Measurements from ENCODE around the gene NBPF14. TPM values are rescaled to one million over a fixed set of nuclear protein-coding genes. Genes with fewer than 3 reads are reported as not detected.
A peak's percentile ranks its signal among the peaks of the same experiment; 100 is the strongest.
"Not testable (repeated sequence)": the region's sequence is repeated elsewhere in the genome, so short reads cannot be mapped to it uniquely, and the experiment has no call there.

The NBPF14 gene
- 13.8 and 15.1 TPM in 2 replicates for total RNA-seq (2014; rRNA removed; shearing (Covaris generic))
- polyA plus RNA-seq (2015; cell fraction: cytosol; rRNA removed) = 25.4 and 25.6 TPM in 2 replicates
- polyA plus RNA-seq (2015; cell fraction: nucleus; rRNA removed) = 33.6 and 35.5 TPM in 2 replicates

GRCh38 chr1:148595911-148596310, at the start of gene NBPF14:
TSS of gene NBPF14 (minus strand) at chr1:148596011. CDS start at chr1:148595717, 294 bp downstream.
- DNase-seq (ENCODE audit: low read depth) = not testable (repeated sequence)

- DNase-seq (ENCODE audit: low read depth) = not testable (repeated sequence)
Measured at GRCh38 chr1:148625451-148625850, 29.6 kb upstream of the NBPF14 start.

GRCh38 chr1:148618216-148618615, 22.4 kb upstream of the NBPF14 start:
- DNase-seq (ENCODE audit: low read depth) = not testable (repeated sequence)

- not testable (repeated sequence) for DNase-seq (ENCODE audit: low read depth)
Measured at GRCh38 chr1:148605266-148605665, 9.5 kb upstream of the NBPF14 start.

- not testable (repeated sequence) for DNase-seq (ENCODE audit: low read depth)
Measured at GRCh38 chr1:148595360-148595759, 451 bp downstream of the NBPF14 start.

- not testable (repeated sequence) for DNase-seq (ENCODE audit: low read depth)
Measured at GRCh38 chr1:148591098-148591497, 4.7 kb downstream of the NBPF14 start.

- DNase-seq (ENCODE audit: low read depth) = not testable (repeated sequence)
Measured at GRCh38 chr1:148532158-148532557, 63.7 kb downstream of the NBPF14 start.

GRCh38 chr1:148529101-148529567, 66.7 kb downstream of the NBPF14 start:
- peak; percentile 92 for DNase-seq (ENCODE audit: low read depth)

- not testable (repeated sequence) for DNase-seq (ENCODE audit: low read depth)
Measured at GRCh38 chr1:148528591-148528990, 67.2 kb downstream of the NBPF14 start.

GRCh38 chr1:148526587-148526986, 69.2 kb downstream of the NBPF14 start:
- not testable (repeated sequence) for DNase-seq (ENCODE audit: low read depth)

GRCh38 chr1:148523205-148524144, 72.3 kb downstream of the NBPF14 start:
- not testable (repeated sequence) for DNase-seq (ENCODE audit: low read depth)

- DNase-seq (ENCODE audit: low read depth) = not testable (repeated sequence)
Measured at GRCh38 chr1:148522561-148523204, 73.1 kb downstream of the NBPF14 start.

GRCh38 chr1:148522072-148522471, 73.7 kb downstream of the NBPF14 start:
- not testable (repeated sequence) for DNase-seq (ENCODE audit: low read depth)

GRCh38 chr1:148514310-148514709, 81.5 kb downstream of the NBPF14 start:
- not testable (repeated sequence) for DNase-seq (ENCODE audit: low read depth)

GRCh38 chr1:148512571-148513184, 83.1 kb downstream of the NBPF14 start:
- DNase-seq (ENCODE audit: low read depth) = peak; percentile 90

- DNase-seq (ENCODE audit: low read depth) = not testable (repeated sequence)
Measured at GRCh38 chr1:148493933-148494332, 101.9 kb downstream of the NBPF14 start.

- DNase-seq (ENCODE audit: low read depth) = not testable (repeated sequence)
Measured at GRCh38 chr1:148483029-148483428, 112.8 kb downstream of the NBPF14 start, which contains the start of gene PPIAL4G. TSS of gene PPIAL4G (minus strand) at chr1:148483302. CDS start at chr1:148483252, 50 bp downstream.
